SK-N-MC (cell line): ENCODE data around the gene ANO2.

Source experiments
- EZH2 ChIP-seq: fragments of 200-600 bp; sonication (generic); IDR thresholded peaks from one replicate; pipeline ENCODE4 v1.6.1; 2017; ENCODE audit warnings: antibody characterized with exemption
- FOXP2 ChIP-seq: optimal IDR thresholded peaks from 2 replicates; pipeline ENCODE3; 2011; ENCODE audit warnings: mild to moderate bottlenecking, moderate library complexity; ENCODE audit not compliant: insufficient read depth; ENCODE audit errors: extremely low read length, control extremely low read depth
- POLR2AphosphoS5 ChIP-seq: IDR thresholded peaks from 2 replicates; pipeline ENCODE4 v1.6.1; 2012; ENCODE audit warnings: mild to moderate bottlenecking, low read depth, low read length, borderline replicate concordance

DNA sequence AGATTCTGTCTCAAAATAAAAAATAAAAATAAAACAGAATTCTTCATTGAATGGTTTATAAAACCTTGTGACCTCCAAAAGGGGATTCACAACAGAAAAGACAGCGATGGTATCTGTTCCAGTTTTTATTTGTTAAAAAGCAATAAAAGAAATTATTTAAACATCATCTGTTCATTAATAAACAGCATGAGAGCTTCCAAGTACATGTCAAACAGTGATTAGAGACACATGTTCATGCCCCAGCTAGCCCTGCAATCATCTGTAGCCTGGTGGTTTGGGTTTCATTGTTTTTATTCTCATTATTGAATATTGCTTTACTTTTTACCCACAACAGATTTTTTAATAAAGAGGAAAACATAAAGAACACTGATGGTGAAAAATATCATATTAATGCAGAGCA is 173.3 kb downstream of the ANO2 start:
- no peak for TF ChIP-seq EZH2
- TF ChIP-seq POLR2AphosphoS5, result no peak
- TF ChIP-seq FOXP2, result no peak
